ENCODE results near the gene NLRP7. TPM values are rescaled to one million over a fixed set of nuclear protein-coding genes. Genes with fewer than 3 reads are reported as not detected.
A peak's percentile ranks its signal among the peaks of the same experiment; 100 is the strongest.

Gene NLRP7
- total RNA-seq, 1 experiment from 2014 or later: not detected

DNA sequence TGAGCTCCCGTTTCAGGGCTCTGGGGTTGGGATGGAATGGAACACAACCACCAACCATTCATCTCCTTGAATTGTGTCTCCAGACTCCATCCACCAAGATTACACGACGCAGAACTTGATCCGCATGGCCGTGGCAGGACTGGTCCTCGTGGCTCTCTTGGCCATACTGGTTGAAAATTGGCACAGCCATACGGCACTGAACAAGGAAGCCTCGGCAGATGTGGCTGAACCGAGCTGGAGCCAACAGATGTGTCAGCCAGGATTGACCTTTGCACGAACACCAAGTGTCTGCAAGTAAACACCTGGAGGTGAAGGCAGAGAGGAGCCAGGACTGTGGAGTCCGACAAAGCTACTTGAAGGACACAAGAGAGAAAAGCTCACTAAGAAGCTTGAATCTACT lies 57.8 kb downstream of the NLRP7 start:
- POLR2A ChIA-PET (ENCODE audit: unreplicated experiment): interaction anchor here (0.6 kb wide), 1 partner anchor 1987 kb away, joined by 3 read pairs; no protein-coding TSS in a partner anchor
- Histone ChIP-seq H3K27ac (ENCODE audit: low read length) (no peak overlapping the region), H3K4me3 (ENCODE audit: low read length) (no peak overlapping the region), H3K4me2 (ENCODE audit: low read length) (no peak overlapping the region), H3F3A (ENCODE audit: low read length, unreplicated experiment) (no peaks in the 10 kb centered on the region), H3K9ac (ENCODE audit: low read length) (no peak overlapping the region), H3K4me1 (ENCODE audit: insufficient read depth, low read length) (no peaks in the 10 kb centered on the region), H3K79me2 (ENCODE audit: low read length) (no peaks in the 10 kb centered on the region), H3K36me3 (ENCODE audit: low read depth, low read length) (no peaks in the 10 kb centered on the region), H3K9me3 (ENCODE audit: low read length) (no peaks in the 10 kb centered on the region), H2AFZ (ENCODE audit: low read length) (no peak overlapping the region), H3K9me2 (replicated peaks; ENCODE audit: low read length) (no peaks in the 10 kb centered on the region), H4K20me1 (ENCODE audit: low read length) (no peaks in the 10 kb centered on the region), H3K27me3 (ENCODE audit: low read length) (peaks cover 35% of the 10 kb centered on the region)
- intact Hi-C loops (cut with micrococcal nuclease): no loop called here
- DNase-seq (no peak), ATAC-seq (no peak)
- no TSS peak for BruUV-seq (replicated peaks)
- TF ChIP-seq CTCF (conservative IDR thresholded peaks at IDR 0.05; ENCODE audit: low read depth, low read length): no peak
- TF ChIP-seq EZH2 (IDR thresholded peaks at IDR 0.05; ENCODE audit: low read length, unreplicated experiment): no peak
- TF ChIP-seq EZH2phosphoT487 (IDR thresholded peaks at IDR 0.05; ENCODE audit: borderline replicate concordance, low read length): no peak
- CTCF ChIA-PET: no interaction called here

DNA sequence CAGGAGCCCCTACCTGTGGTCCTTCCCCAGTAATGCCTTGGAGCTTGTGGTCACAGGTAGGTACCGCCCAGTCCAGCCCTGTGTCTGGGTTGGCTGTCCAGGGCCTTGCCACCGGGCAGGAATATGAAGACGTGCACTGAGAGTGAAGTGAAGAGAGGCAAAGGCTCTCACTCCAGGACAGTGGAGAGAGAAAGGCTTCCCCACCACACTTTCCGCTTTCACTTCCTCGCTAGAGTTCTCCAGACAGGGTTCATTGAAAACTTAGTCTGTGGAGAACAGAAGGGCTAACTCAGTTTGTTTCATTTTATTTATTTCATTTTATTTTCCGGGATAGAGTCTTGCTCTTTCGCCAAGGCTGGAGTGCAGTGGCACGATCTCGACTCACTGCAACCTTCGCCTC lies 59.1 kb downstream of the NLRP7 start:
- ChIA-PET CTCF (no interaction called here), POLR2A (ENCODE audit: unreplicated experiment) (no interaction called here)
- Histone ChIP-seq H3K4me3 (ENCODE audit: low read length) (no peak overlapping the region), H3K9me2 (replicated peaks; ENCODE audit: low read length) (no peaks in the 10 kb centered on the region), H3K4me2 (ENCODE audit: low read length) (no peak overlapping the region), H3K9me3 (ENCODE audit: low read length) (no peaks in the 10 kb centered on the region), H3K4me1 (ENCODE audit: insufficient read depth, low read length) (no peaks in the 10 kb centered on the region), H3F3A (ENCODE audit: low read length, unreplicated experiment) (no peaks in the 10 kb centered on the region), H3K36me3 (ENCODE audit: low read depth, low read length) (no peaks in the 10 kb centered on the region), H4K20me1 (ENCODE audit: low read length) (no peaks in the 10 kb centered on the region), H3K9ac (ENCODE audit: low read length) (no peak overlapping the region), H3K27me3 (ENCODE audit: low read length) (peaks cover 25% of the 10 kb centered on the region), H3K79me2 (ENCODE audit: low read length) (no peaks in the 10 kb centered on the region), H3K27ac (ENCODE audit: low read length) (no peak overlapping the region), H2AFZ (ENCODE audit: low read length) (no peak overlapping the region)
- intact Hi-C loops (cut with micrococcal nuclease): no loop called here
- no peak for DNase-seq
- BruUV-seq (replicated peaks): no TSS peak
- no peak for ATAC-seq
- TF ChIP-seq CTCF (conservative IDR thresholded peaks at IDR 0.05; ENCODE audit: low read depth, low read length): no peak
- no peak for TF ChIP-seq EZH2 (IDR thresholded peaks at IDR 0.05; ENCODE audit: low read length, unreplicated experiment)
- TF ChIP-seq EZH2phosphoT487 (IDR thresholded peaks at IDR 0.05; ENCODE audit: borderline replicate concordance, low read length): no peak

- Histone ChIP-seq H3K9ac (ENCODE audit: low read length) (no peak overlapping the region), H3K9me3 (ENCODE audit: low read length) (no peaks in the 10 kb centered on the region), H3K27ac (ENCODE audit: low read length) (no peak overlapping the region), H3F3A (ENCODE audit: low read length, unreplicated experiment) (no peaks in the 10 kb centered on the region), H3K4me2 (ENCODE audit: low read length) (peak overlapping the region; percentile 60; the same call in 1 of the 2 replicates), H2AFZ (ENCODE audit: low read length) (peak overlapping the region; percentile 36; the same call in 1 of the 2 replicates), H3K36me3 (ENCODE audit: low read depth, low read length) (no peaks in the 10 kb centered on the region), H3K4me3 (ENCODE audit: low read length) (no peak overlapping the region), H3K27me3 (ENCODE audit: low read length) (peaks cover 37% of the 10 kb centered on the region), H3K79me2 (ENCODE audit: low read length) (no peaks in the 10 kb centered on the region), H3K9me2 (replicated peaks; ENCODE audit: low read length) (no peaks in the 10 kb centered on the region), H3K4me1 (ENCODE audit: insufficient read depth, low read length) (no peaks in the 10 kb centered on the region), H4K20me1 (ENCODE audit: low read length) (no peaks in the 10 kb centered on the region)
- DNase-seq: no peak
- ChIA-PET CTCF (interaction anchor here (0.6 kb wide), 1 partner anchor 38 kb away, joined by 3 read pairs; no protein-coding TSS in a partner anchor), POLR2A (ENCODE audit: unreplicated experiment) (no interaction called here)
- TF ChIP-seq CTCF (conservative IDR thresholded peaks at IDR 0.05; ENCODE audit: low read depth, low read length) (no peak), EZH2 (IDR thresholded peaks at IDR 0.05; ENCODE audit: low read length, unreplicated experiment) (no peak), EZH2phosphoT487 (IDR thresholded peaks at IDR 0.05; ENCODE audit: borderline replicate concordance, low read length) (no peak)
- no TSS peak for BruUV-seq (replicated peaks)
- intact Hi-C loops (cut with micrococcal nuclease): no loop called here
- ATAC-seq: peak; percentile 29; the same call in 1 of the 2 replicates
Observed at GRCh38 chr19:54883228-54883627, 64.1 kb downstream of the NLRP7 start.

All from PC-3 (cell line).